ENCODE measurements around the gene HSPA12B. TPM values are rescaled to one million over a fixed set of nuclear protein-coding genes. Genes with fewer than 3 reads are reported as not detected.

The HSPA12B gene
- total and polyA plus RNA-seq, 2 of the 13 experiments (the other 11 are each of a cell fraction or from before 2014, with no cell fraction given) = 0.01 TPM; not detected in 1

GRCh38 chr20:3749689-3750531, 17.4 kb downstream of the HSPA12B start:
- peak; percentile 56 for DNase-seq (ENCODE audit: low spot score)
- peak overlapping the region; percentile 25 to 73 (median 42); a peak in 5 of 6 replicates for H3K4me3 ChIP-seq (replicated peaks in 1 of 3; ENCODE audit: insufficient read depth in 1 of 3, low read depth in 2 of 3, low read length in 3 of 3)
- in situ Hi-C loops (cut with HindIII; ENCODE audit: extremely low pct_ligation_motif_present, low pct_unique_long_range_greater_than_20kb) = no loop called here
- TF ChIP-seq, protein P1, sequence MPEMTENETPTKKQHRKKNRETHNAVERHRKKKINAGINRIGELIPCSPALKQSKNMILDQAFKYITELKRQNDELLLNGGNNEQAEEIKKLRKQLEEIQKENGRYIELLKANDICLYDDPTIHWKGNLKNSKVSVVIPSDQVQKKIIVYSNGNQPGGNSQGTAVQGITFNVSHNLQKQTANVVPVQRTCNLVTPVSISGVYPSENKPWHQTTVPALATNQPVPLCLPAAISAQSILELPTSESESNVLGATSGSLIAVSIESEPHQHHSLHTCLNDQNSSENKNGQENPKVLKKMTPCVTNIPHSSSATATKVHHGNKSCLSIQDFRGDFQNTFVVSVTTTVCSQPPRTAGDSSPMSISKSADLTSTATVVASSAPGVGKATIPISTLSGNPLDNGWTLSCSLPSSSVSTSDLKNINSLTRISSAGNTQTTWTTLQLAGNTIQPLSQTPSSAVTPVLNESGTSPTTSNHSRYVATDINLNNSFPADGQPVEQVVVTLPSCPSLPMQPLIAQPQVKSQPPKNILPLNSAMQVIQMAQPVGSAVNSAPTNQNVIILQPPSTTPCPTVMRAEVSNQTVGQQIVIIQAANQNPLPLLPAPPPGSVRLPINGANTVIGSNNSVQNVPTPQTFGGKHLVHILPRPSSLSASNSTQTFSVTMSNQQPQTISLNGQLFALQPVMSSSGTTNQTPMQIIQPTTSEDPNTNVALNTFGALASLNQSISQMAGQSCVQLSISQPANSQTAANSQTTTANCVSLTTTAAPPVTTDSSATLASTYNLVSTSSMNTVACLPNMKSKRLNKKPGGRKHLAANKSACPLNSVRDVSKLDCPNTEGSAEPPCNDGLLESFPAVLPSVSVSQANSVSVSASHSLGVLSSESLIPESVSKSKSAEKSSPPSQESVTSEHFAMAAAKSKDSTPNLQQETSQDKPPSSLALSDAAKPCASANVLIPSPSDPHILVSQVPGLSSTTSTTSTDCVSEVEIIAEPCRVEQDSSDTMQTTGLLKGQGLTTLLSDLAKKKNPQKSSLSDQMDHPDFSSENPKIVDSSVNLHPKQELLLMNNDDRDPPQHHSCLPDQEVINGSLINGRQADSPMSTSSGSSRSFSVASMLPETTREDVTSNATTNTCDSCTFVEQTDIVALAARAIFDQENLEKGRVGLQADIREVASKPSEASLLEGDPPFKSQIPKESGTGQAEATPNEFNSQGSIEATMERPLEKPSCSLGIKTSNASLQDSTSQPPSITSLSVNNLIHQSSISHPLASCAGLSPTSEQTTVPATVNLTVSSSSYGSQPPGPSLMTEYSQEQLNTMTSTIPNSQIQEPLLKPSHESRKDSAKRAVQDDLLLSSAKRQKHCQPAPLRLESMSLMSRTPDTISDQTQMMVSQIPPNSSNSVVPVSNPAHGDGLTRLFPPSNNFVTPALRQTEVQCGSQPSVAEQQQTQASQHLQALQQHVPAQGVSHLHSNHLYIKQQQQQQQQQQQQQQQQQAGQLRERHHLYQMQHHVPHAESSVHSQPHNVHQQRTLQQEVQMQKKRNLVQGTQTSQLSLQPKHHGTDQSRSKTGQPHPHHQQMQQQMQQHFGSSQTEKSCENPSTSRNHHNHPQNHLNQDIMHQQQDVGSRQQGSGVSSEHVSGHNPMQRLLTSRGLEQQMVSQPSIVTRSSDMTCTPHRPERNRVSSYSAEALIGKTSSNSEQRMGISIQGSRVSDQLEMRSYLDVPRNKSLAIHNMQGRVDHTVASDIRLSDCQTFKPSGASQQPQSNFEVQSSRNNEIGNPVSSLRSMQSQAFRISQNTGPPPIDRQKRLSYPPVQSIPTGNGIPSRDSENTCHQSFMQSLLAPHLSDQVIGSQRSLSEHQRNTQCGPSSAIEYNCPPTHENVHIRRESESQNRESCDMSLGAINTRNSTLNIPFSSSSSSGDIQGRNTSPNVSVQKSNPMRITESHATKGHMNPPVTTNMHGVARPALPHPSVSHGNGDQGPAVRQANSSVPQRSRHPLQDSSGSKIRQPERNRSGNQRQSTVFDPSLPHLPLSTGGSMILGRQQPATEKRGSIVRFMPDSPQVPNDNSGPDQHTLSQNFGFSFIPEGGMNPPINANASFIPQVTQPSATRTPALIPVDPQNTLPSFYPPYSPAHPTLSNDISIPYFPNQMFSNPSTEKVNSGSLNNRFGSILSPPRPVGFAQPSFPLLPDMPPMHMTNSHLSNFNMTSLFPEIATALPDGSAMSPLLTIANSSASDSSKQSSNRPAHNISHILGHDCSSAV (CRISPR knock-in tag; IDR thresholded peaks at IDR 0.05; ENCODE audit: borderline replicate concordance) = no peak
- TF ChIP-seq ISX (CRISPR knock-in tag; conservative IDR thresholded peaks at IDR 0.05) (no peak), ZKSCAN5 (CRISPR knock-in tag; IDR thresholded peaks at IDR 0.05) (no peak), CEBPZ (IDR thresholded peaks at IDR 0.05; ENCODE audit: low read length) (no peak), ZNF121 (CRISPR knock-in tag; IDR thresholded peaks at IDR 0.05) (no peak), ZNF841 (CRISPR knock-in tag; IDR thresholded peaks at IDR 0.05; ENCODE audit: borderline replicate concordance) (no peak), ZNF224 (CRISPR knock-in tag; IDR thresholded peaks at IDR 0.05) (no peak), SP2 (CRISPR knock-in tag; IDR thresholded peaks at IDR 0.05) (no peak), ZNF331 (CRISPR knock-in tag; IDR thresholded peaks at IDR 0.05) (peak; percentile 65), ZNF530 (CRISPR knock-in tag; IDR thresholded peaks at IDR 0.05; ENCODE audit: low read depth) (no peak), STAG1 (CRISPR knock-in tag; IDR thresholded peaks at IDR 0.05) (peak; percentile 77), HOXA3 (CRISPR knock-in tag; IDR thresholded peaks at IDR 0.05) (peak; percentile 89)

More at GRCh38 chr20:3749689-3750531, 17.4 kb downstream of the HSPA12B start:
- Histone ChIP-seq H4K20me1 (ENCODE audit: insufficient read depth, low read length) (no peaks in the 10 kb centered on the region), H3K36me3 (replicated peaks in 1 of 2; ENCODE audit: control insufficient read depth in 1 of 2, insufficient read depth in 2 of 2, low read length in 2 of 2) (peaks cover 4 to 5% of the 10 kb centered on the region in 2 experiments; a peak in 3 of 5 replicates), H3K9me3 (ENCODE audit: low read length) (no peaks in the 10 kb centered on the region), H2AFZ (ENCODE audit: low read length) (no peak overlapping the region), H3K79me2 (ENCODE audit: insufficient read depth, low read length) (no peaks in the 10 kb centered on the region), H3K27ac (ENCODE audit: extremely low read length, insufficient read depth, low read length) (no peak overlapping the region), H3K27me3 (ENCODE audit: control insufficient read depth in 1 of 2, insufficient read depth in 2 of 2, low read length in 2 of 2) (peaks cover 6 to 36% of the 10 kb centered on the region in 2 experiments; a peak in 4 of 5 replicates), H3K9ac (ENCODE audit: insufficient read depth, low read depth, low read length) (peak overlapping the region; percentile 38; the same call in 1 of the 2 replicates), H3K4me2 (ENCODE audit: low read depth, low read length) (peak overlapping the region; percentile 86), H3K4me1 (ENCODE audit: insufficient read depth, low read length) (peaks cover 44% of the 10 kb centered on the region)
- POLR2A ChIA-PET = interaction anchor here (1.2 to 2.8 kb wide), 3 partner anchors 9 to 19 kb away, joined by 4 to 13 read pairs (median 11); partner anchors contain the start of gene ADISSP
- peak; percentile 81 for ATAC-seq
- CTCF ChIA-PET (ENCODE audit: low intra/inter-chr PET ratio, low total read pairs) = interaction anchor here (1.3 to 2.9 kb wide), 7 partner anchors 19 to 73 kb away, joined by 5 to 45 read pairs (median 9); partner anchors contain the start of genes ADISSP, AP5S1 and SPEF1
- WGBS (ENCODE audit: low lambda C conversion rate) = 39% methylated on average over 47 of the region's 72 CpGs
- FAIRE-seq = no peak
- no TSS peak for BruUV-seq (replicated peaks)
- intact Hi-C loops (cut with micrococcal nuclease; ENCODE audit: unreplicated experiment) = loop anchor here (1.0 kb wide), 2 partner anchors 34 to 74 kb away; no protein-coding TSS in a partner anchor

All from HepG2 (cell line).